ENCODE measurements around the gene ACSL1. TPM values are rescaled to one million over a fixed set of nuclear protein-coding genes. Genes with fewer than 3 reads are reported as not detected.

Gene ACSL1
- total and polyA plus RNA-seq, 12 donors: 6.2 to 113 (median 67.7) TPM

GRCh38 chr4:184715526-184715925, 110.2 kb downstream of the ACSL1 start:
- intact Hi-C loops (cut with DNase I): no loop called here
- TF ChIP-seq POLR2A (IDR thresholded peaks at IDR 0.05) (no peak), CTCF (IDR thresholded peaks at IDR 0.05) (no peak)
- Histone ChIP-seq H3K4me3 (no peak overlapping the region), H3K4me1 (replicated peaks in 1 of 2) (no peaks in the 10 kb centered on the region), H3K27me3 (no peaks in the 10 kb centered on the region), H3K36me3 (replicated peaks in 1 of 2) (no peaks in the 10 kb centered on the region), H3K9me3 (replicated peaks in 1 of 3) (no peaks in the 10 kb centered on the region), H3K27ac (no peak overlapping the region)
- WGBS, 4 donors: 97 to 98% (median 98%) methylated on average over 4 of the region's 4 CpGs
- no peak for DNase-seq

- Histone ChIP-seq H3K4me3 (no peak overlapping the region), H3K27me3 (no peaks in the 10 kb centered on the region), H3K27ac (no peak overlapping the region), H3K9me3 (replicated peaks in 1 of 3) (no peaks in the 10 kb centered on the region), H3K36me3 (replicated peaks in 1 of 2) (no peaks in the 10 kb centered on the region), H3K4me1 (replicated peaks in 1 of 2) (no peaks in the 10 kb centered on the region)
- 33 to 86% (median 45%) methylated on average over 2 of the region's 2 CpGs for WGBS, 4 donors
- intact Hi-C loops (cut with DNase I): no loop called here
- no peak for DNase-seq
- TF ChIP-seq CTCF (IDR thresholded peaks at IDR 0.05) (no peak), POLR2A (IDR thresholded peaks at IDR 0.05) (no peak)
These were observed 111.9 kb downstream of the ACSL1 start for GRCh38 chr4:184713887-184714286.

GRCh38 chr4:184712322-184712721, 113.4 kb downstream of the ACSL1 start:
- no peak for DNase-seq
- no peak for TF ChIP-seq CTCF (IDR thresholded peaks at IDR 0.05)
- no peak for TF ChIP-seq POLR2A (IDR thresholded peaks at IDR 0.05)
- no peak overlapping the region for H3K4me3 ChIP-seq
- no peaks in the 10 kb centered on the region for H3K36me3 ChIP-seq (replicated peaks in 1 of 2)
- H3K9me3 ChIP-seq (replicated peaks in 1 of 3): no peaks in the 10 kb centered on the region
- H3K4me1 ChIP-seq (replicated peaks in 1 of 2): no peaks in the 10 kb centered on the region
- no peak overlapping the region for H3K27ac ChIP-seq
- no peaks in the 10 kb centered on the region for H3K27me3 ChIP-seq
- intact Hi-C loops (cut with DNase I): no loop called here

GRCh38 chr4:184706453-184706852, 119.3 kb downstream of the ACSL1 start:
- no peak for DNase-seq
- no peak for TF ChIP-seq CTCF (IDR thresholded peaks at IDR 0.05)
- no peak for TF ChIP-seq POLR2A (IDR thresholded peaks at IDR 0.05)
- WGBS, 4 donors: 90 to 96% (median 93%) methylated on average over 1 of the region's 1 CpG
- intact Hi-C loops (cut with DNase I): no loop called here
- no peaks in the 10 kb centered on the region for H3K36me3 ChIP-seq (replicated peaks in 1 of 2)
- H3K9me3 ChIP-seq (replicated peaks in 1 of 3): no peaks in the 10 kb centered on the region
- no peaks in the 10 kb centered on the region for H3K27me3 ChIP-seq
- no peak overlapping the region for H3K27ac ChIP-seq
- no peak overlapping the region for H3K4me3 ChIP-seq
- H3K4me1 ChIP-seq (replicated peaks in 1 of 2): no peaks in the 10 kb centered on the region
